HEK293 (cell line): ENCODE results near the gene OR2G2.

Experiments used
- CTCF ChIA-PET: fragments of 350-600 bp; formaldehyde crosslinking; extraction: SDS; loops from one replicate; lab custom pipeline; 2021; ENCODE audit warnings: antibody characterized with exemption; lab: Yijun Ruan, JAX
- POLR2A ChIA-PET: fragments of 300-600 bp; formaldehyde crosslinking; extraction: SDS; loops from one replicate; lab custom pipeline; 2020; ENCODE audit warnings: antibody characterized with exemption, inconsistent platforms; lab: Yijun Ruan, JAX
- H3K27ac ChIP-seq: fragments of 200-500 bp; sonication (Bioruptor generic); 2 replicates; pipeline ENCODE4 v1.5.1; 2014; ENCODE audit warnings: low read depth, low read length, control low read depth, inconsistent platforms; ENCODE audit errors: extremely low read depth
- H3K36me3 ChIP-seq, 2 experiments: fragments of 200-500 bp in 1 of 2; sonication (Bioruptor generic) in 1 of 2; 1 replicate in 1 of 2; 2 replicates in 1 of 2; pipeline ENCODE4 v1.5.1; 2014 to 2017; ENCODE audit warnings: inconsistent platforms in 2 of 2, low read length in 2 of 2; ENCODE audit not compliant: control insufficient read depth in 2 of 2, insufficient read depth in 1 of 2
- H3K4me1 ChIP-seq: fragments of 200-500 bp; sonication (Bioruptor generic); 2 replicates; pipeline ENCODE4 v1.5.1; 2014; ENCODE audit warnings: mild to moderate bottlenecking, low read length, inconsistent platforms; ENCODE audit not compliant: control insufficient read depth, insufficient read depth
- H3K4me3 ChIP-seq: 2 replicates; pipeline ENCODE4 v1.5.1; 2011; ENCODE audit warnings: low read depth, mild to moderate bottlenecking, control low read depth, low read length, moderate library complexity
- H3K9me3 ChIP-seq: fragments of 200-500 bp; sonication (Bioruptor generic); 2 replicates; pipeline ENCODE4 v1.5.1; 2014; ENCODE audit warnings: low read depth, low read length, inconsistent platforms; ENCODE audit not compliant: control insufficient read depth, insufficient read depth
- ELK4 ChIP-seq: IDR thresholded peaks from 2 replicates; pipeline ENCODE4 v1.6.1; 2011; ENCODE audit warnings: mild to moderate bottlenecking, low read depth, low read length, borderline replicate concordance
- GLI4 ChIP-seq: fragments of 450-650 bp; formaldehyde crosslinking; IDR thresholded peaks from 2 replicates; pipeline ENCODE4 v1.5.1; 2016; ENCODE audit warnings: missing biosample characterization, missing genetic modification characterization
- YY2 ChIP-seq: fragments of 450-650 bp; formaldehyde crosslinking; IDR thresholded peaks from 2 replicates; pipeline ENCODE4 v1.5.1; 2016; ENCODE audit warnings: missing biosample characterization, missing genetic modification characterization
- ZBTB49 ChIP-seq: fragments of 450-650 bp; formaldehyde crosslinking; IDR thresholded peaks from 2 replicates; pipeline ENCODE4 v1.5.1; 2016; ENCODE audit warnings: missing biosample characterization, missing genetic modification characterization, low read depth
- ZFP41 ChIP-seq: fragments of 450-650 bp; formaldehyde crosslinking; IDR thresholded peaks from 2 replicates; pipeline ENCODE4 v1.5.1; 2016; ENCODE audit warnings: missing biosample characterization, missing genetic modification characterization, borderline replicate concordance
- ZNF10 ChIP-seq: fragments of 450-650 bp; formaldehyde crosslinking; IDR thresholded peaks from 2 replicates; pipeline ENCODE4 v1.5.1; 2017; ENCODE audit warnings: missing biosample characterization, missing genetic modification characterization
- ZNF157 ChIP-seq: fragments of 450-650 bp; formaldehyde crosslinking; IDR thresholded peaks from 2 replicates; pipeline ENCODE4 v1.5.1; 2016; ENCODE audit warnings: missing biosample characterization, missing genetic modification characterization
- ZNF184 ChIP-seq: fragments of 450-650 bp; IDR thresholded peaks from 2 replicates; pipeline ENCODE4 v1.5.1; 2018; ENCODE audit warnings: missing biosample characterization, mild to moderate bottlenecking, missing genetic modification characterization
- ZNF202 ChIP-seq: fragments of 450-650 bp; formaldehyde crosslinking; IDR thresholded peaks from 2 replicates; pipeline ENCODE4 v1.5.1; 2016; ENCODE audit warnings: missing biosample characterization, missing genetic modification characterization, borderline replicate concordance
- ZNF302 ChIP-seq: fragments of 450-650 bp; formaldehyde crosslinking; IDR thresholded peaks from 2 replicates; pipeline ENCODE4 v1.5.1; 2016; ENCODE audit warnings: missing biosample characterization, missing genetic modification characterization, low read depth
- ZNF335 ChIP-seq: fragments of 450-650 bp; formaldehyde crosslinking; conservative IDR thresholded peaks from 2 replicates; pipeline ENCODE4 v1.5.1; 2016; ENCODE audit warnings: missing biosample characterization, missing genetic modification characterization
- ZNF394 ChIP-seq: fragments of 450-650 bp; formaldehyde crosslinking; IDR thresholded peaks from 2 replicates; pipeline ENCODE4 v1.5.1; 2016; ENCODE audit warnings: missing biosample characterization, missing genetic modification characterization, mild to moderate bottlenecking, moderate library complexity, borderline replicate concordance
- ZNF398 ChIP-seq: fragments of 450-650 bp; formaldehyde crosslinking; IDR thresholded peaks from 2 replicates; pipeline ENCODE4 v1.5.1; 2017; ENCODE audit warnings: missing biosample characterization, missing genetic modification characterization
- ZNF423 ChIP-seq: fragments of 450-650 bp; formaldehyde crosslinking; IDR thresholded peaks from 2 replicates; pipeline ENCODE4 v1.5.1; 2016; ENCODE audit warnings: missing biosample characterization, missing genetic modification characterization
- ZNF433 ChIP-seq: fragments of 450-650 bp; formaldehyde crosslinking; IDR thresholded peaks from 2 replicates; pipeline ENCODE4 v1.5.1; 2016; ENCODE audit warnings: missing biosample characterization, missing genetic modification characterization, low read depth
- ZNF510 ChIP-seq: fragments of 450-650 bp; formaldehyde crosslinking; IDR thresholded peaks from 2 replicates; pipeline ENCODE4 v1.5.1; 2018; ENCODE audit warnings: mild to moderate bottlenecking, missing genetic modification characterization, missing biosample characterization; ENCODE audit not compliant: insufficient replicate concordance
- ZNF513 ChIP-seq: fragments of 450-650 bp; IDR thresholded peaks from 2 replicates; pipeline ENCODE4 v1.5.1; 2018; ENCODE audit warnings: missing biosample characterization, missing genetic modification characterization
- ZNF580 ChIP-seq: fragments of 450-650 bp; formaldehyde crosslinking; IDR thresholded peaks from 2 replicates; pipeline ENCODE4 v1.5.1; 2016; ENCODE audit warnings: missing biosample characterization, missing genetic modification characterization
- ZNF585B ChIP-seq: fragments of 450-650 bp; formaldehyde crosslinking; IDR thresholded peaks from 2 replicates; pipeline ENCODE4 v1.5.1; 2016; ENCODE audit warnings: missing biosample characterization, missing genetic modification characterization
- ZNF623 ChIP-seq: fragments of 450-650 bp; formaldehyde crosslinking; IDR thresholded peaks from 2 replicates; pipeline ENCODE4 v1.5.1; 2016; ENCODE audit warnings: missing biosample characterization, missing genetic modification characterization
- ZNF776 ChIP-seq: fragments of 450-650 bp; formaldehyde crosslinking; IDR thresholded peaks from 2 replicates; pipeline ENCODE4 v1.5.0; 2017; ENCODE audit warnings: missing biosample characterization, missing genetic modification characterization, borderline replicate concordance
- ZNF837 ChIP-seq: fragments of 450-650 bp; formaldehyde crosslinking; IDR thresholded peaks from 2 replicates; pipeline ENCODE4 v1.5.1; 2016; ENCODE audit warnings: missing biosample characterization, missing genetic modification characterization
- TF ChIP-seq, protein P1 (sequence below): fragments of 450-650 bp; formaldehyde crosslinking; IDR thresholded peaks from 2 replicates; pipeline ENCODE4 v1.5.1; 2016; ENCODE audit warnings: missing biosample characterization, missing genetic modification characterization
- TF ChIP-seq, protein P2 (sequence below): fragments of 450-650 bp; formaldehyde crosslinking; IDR thresholded peaks from 2 replicates; pipeline ENCODE4 v1.5.1; 2016; ENCODE audit warnings: missing biosample characterization, missing genetic modification characterization

OR2G2 gene

GRCh38 chr1:247574236-247574635 lies 13.9 kb upstream of the OR2G2 start (continued):
- TF ChIP-seq ELK4 (no peak), ZNF513 (tag by site-specific recombination) (no peak), ZNF433 (tag by site-specific recombination) (no peak), ZFP41 (tag by site-specific recombination) (no peak), ZBTB49 (tag by site-specific recombination) (no peak), GLI4 (no peak), ZNF302 (no peak)

- no peaks in the 10 kb centered on the region for H3K36me3 ChIP-seq
- POLR2A ChIA-PET = no interaction called here
- TF ChIP-seq ZNF585B (tag by site-specific recombination) = no peak
- no peak for TF ChIP-seq ZNF510 (tag by site-specific recombination)
- TF ChIP-seq ZNF776 = no peak
- TF ChIP-seq ZNF335 (tag by site-specific recombination) = no peak
- TF ChIP-seq, protein P1, sequence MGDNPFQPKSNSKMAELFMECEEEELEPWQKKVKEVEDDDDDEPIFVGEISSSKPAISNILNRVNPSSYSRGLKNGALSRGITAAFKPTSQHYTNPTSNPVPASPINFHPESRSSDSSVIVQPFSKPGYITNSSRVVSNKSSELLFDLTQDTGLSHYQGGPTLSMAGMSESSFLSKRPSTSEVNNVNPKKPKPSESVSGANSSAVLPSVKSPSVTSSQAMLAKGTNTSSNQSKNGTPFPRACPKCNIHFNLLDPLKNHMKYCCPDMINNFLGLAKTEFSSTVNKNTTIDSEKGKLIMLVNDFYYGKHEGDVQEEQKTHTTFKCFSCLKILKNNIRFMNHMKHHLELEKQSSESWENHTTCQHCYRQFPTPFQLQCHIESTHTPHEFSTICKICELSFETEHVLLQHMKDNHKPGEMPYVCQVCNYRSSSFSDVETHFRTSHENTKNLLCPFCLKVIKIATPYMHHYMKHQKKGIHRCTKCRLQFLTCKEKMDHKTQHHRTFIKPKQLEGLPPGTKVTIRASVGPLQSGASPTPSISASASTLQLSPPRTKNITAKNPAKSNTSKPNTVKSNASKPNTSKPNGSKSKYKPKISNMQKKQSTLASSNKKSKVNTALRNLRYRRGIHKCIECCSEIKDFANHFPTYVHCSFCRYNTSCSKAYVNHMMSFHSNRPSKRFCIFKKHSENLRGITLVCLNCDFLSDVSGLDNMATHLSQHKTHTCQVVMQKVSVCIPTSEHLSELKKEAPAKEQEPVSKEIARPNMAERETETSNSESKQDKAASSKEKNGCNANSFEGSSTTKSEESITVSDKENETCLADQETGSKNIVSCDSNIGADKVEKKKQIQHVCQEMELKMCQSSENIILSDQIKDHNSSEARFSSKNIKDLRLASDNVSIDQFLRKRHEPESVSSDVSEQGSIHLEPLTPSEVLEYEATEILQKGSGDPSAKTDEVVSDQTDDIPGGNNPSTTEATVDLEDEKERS (tag by site-specific recombination) = no peak
- TF ChIP-seq ZNF837 = no peak
- TF ChIP-seq YY2 = no peak
- no peak for TF ChIP-seq ZNF623
- TF ChIP-seq ZNF184 (tag by site-specific recombination) = no peak
- TF ChIP-seq ZNF302 = no peak
- no peak for TF ChIP-seq ZNF423 (tag by site-specific recombination)
- TF ChIP-seq ZNF202 (tag by site-specific recombination) = no peak
- TF ChIP-seq ZNF394 (tag by site-specific recombination) = no peak
- TF ChIP-seq ZNF10 (tag by site-specific recombination) = no peak
- no peak for TF ChIP-seq ZNF398 (tag by site-specific recombination)
- TF ChIP-seq, protein P2, sequence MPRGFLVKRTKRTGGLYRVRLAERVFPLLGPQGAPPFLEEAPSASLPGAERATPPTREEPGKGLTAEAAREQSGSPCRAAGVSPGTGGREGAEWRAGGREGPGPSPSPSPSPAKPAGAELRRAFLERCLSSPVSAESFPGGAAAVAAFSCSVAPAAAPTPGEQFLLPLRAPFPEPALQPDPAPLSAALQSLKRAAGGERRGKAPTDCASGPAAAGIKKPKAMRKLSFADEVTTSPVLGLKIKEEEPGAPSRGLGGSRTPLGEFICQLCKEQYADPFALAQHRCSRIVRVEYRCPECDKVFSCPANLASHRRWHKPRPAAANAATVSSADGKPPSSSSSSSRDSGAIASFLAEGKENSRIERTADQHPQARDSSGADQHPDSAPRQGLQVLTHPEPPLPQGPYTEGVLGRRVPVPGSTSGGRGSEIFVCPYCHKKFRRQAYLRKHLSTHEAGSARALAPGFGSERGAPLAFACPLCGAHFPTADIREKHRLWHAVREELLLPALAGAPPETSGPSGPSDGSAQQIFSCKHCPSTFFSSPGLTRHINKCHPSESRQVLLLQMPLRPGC (tag by site-specific recombination) = no peak
- no peak for TF ChIP-seq ZNF157 (tag by site-specific recombination)
- no peak for TF ChIP-seq ZNF580
Observed at GRCh38 chr1:247574664-247575063, 13.5 kb upstream of the OR2G2 start.

More at GRCh38 chr1:247574664-247575063, 13.5 kb upstream of the OR2G2 start:
- CTCF ChIA-PET = no interaction called here
- Histone ChIP-seq H3K27ac (no peak overlapping the region), H3K4me1 (no peaks in the 10 kb centered on the region), H3K4me3 (no peak overlapping the region), H3K9me3 (no peaks in the 10 kb centered on the region)
